COLO829 (cell line): ENCODE results near the gene LTBR.
A peak's percentile ranks its signal among the peaks of the same experiment; 100 is the strongest.
"Not testable (repeated sequence)": the region's sequence is repeated elsewhere in the genome, so short reads cannot be mapped to it uniquely, and the experiment has no call there.

Experiments
- DNase-seq: peaks from one replicate; pipeline ENCODE4 v3.0.0; 2012; ENCODE audit warnings: low spot score

The LTBR gene

GRCh38 chr12:6425590-6426531 lies 41.9 kb downstream of the LTBR start:
- DNase-seq, result no peak

- no peak for DNase-seq
Observed at GRCh38 chr12:6426882-6427671, 43.1 kb downstream of the LTBR start.

- not testable (repeated sequence) for DNase-seq
Observed at GRCh38 chr12:6427796-6428195, 43.8 kb downstream of the LTBR start.

- DNase-seq, result no peak
Observed at GRCh38 chr12:6428326-6428725, 44.4 kb downstream of the LTBR start.

- DNase-seq, result peak; percentile 69
Observed at GRCh38 chr12:6430124-6430989, 46.4 kb downstream of the LTBR start.

GRCh38 chr12:6432991-6433390 lies 49.0 kb downstream of the LTBR start:
- no peak for DNase-seq

- DNase-seq, result no peak
Observed at GRCh38 chr12:6434205-6435140, 50.5 kb downstream of the LTBR start.

- no peak for DNase-seq
Observed at GRCh38 chr12:6435961-6436715, 52.2 kb downstream of the LTBR start.

- DNase-seq, result no peak
Observed at GRCh38 chr12:6437586-6437985, 53.6 kb downstream of the LTBR start.

- no peak for DNase-seq
Observed at GRCh38 chr12:6438345-6438744, 54.4 kb downstream of the LTBR start.

GRCh38 chr12:6440391-6440790 lies 56.4 kb downstream of the LTBR start:
- DNase-seq, result no peak
